NCI-H446 treated with DMSO at 0.1 percent for 48 hours (cell line): ENCODE data around the gene POTEI.
"Not testable (repeated sequence)": the region's sequence is repeated elsewhere in the genome, so short reads cannot be mapped to it uniquely, and the experiment has no call there.

Experiments
- DNase-seq: peaks from one replicate; lab custom pipeline; 2025; lab: John Stamatoyannopoulos, UW

The POTEI gene

GRCh38 chr2:130455413-130455812, 53.7 kb downstream of the POTEI start:
- not testable (repeated sequence) for DNase-seq

- not testable (repeated sequence) for DNase-seq
Measured at GRCh38 chr2:130454712-130455083, 54.4 kb downstream of the POTEI start.

DNA sequence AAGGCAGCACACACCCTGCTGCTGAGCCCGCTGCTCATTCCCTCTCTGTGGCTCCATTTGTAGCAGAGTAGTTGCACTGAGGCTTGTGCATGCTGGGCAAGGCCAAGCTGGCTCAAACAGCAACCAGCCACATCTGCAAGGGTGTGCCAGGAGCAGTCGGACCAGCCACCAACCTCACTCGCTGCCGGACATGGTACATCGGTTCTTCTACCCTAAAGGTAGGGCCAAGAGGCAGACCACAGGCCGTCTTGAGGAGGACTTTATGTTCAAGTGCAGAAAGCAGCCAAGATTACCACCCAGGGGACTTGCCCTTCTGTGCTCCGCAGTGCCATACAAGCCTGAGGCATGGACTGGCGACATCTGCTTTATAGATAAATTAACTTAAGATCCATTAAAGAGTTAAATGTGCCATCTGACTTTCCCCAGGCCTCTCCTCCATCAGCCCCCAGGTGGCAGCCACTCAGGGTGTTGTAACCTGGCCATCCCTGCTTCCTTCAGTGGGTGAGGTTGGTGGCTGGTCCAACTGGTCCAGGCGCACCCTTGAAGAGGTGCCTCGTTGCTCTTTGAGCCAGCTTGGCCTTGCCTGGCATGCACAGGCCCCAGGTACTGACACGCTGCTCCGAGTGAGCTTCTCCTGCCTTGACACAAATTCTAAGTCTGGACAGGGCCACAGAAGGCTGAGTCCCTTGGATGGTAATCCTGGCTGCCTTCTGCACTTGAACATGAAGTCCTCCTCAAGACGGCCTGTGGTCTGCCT, 55.0 kb downstream of the POTEI start:
- DNase-seq: not testable (repeated sequence)

- DNase-seq: not testable (repeated sequence)
Measured at GRCh38 chr2:130452897-130453296, 56.2 kb downstream of the POTEI start.

DNA sequence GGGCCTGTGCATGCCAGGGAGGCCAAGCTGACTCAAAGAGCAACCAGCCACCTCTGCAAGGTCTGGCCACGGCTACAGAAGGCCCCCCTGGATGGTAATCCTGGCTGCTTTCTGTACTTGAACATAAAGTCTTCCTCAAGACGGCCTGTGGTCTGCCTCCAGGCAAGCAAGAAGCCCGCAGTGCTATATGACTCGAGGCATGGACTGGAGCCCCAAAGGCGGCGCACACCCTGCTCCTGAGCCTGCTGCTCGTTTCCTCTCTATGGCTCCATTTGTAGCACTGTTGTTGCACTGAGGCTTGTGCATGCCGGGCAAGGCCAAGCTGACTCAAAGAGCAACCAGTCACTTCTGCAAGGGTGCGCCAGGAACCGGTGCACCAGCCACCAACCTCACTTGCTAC, 57.3 kb downstream of the POTEI start:
- not testable (repeated sequence) for DNase-seq

- not testable (repeated sequence) for DNase-seq
Measured at GRCh38 chr2:130451278-130451677, 57.9 kb downstream of the POTEI start.

GRCh38 chr2:130450366-130450765, 58.8 kb downstream of the POTEI start:
- DNase-seq: not testable (repeated sequence)

DNA sequence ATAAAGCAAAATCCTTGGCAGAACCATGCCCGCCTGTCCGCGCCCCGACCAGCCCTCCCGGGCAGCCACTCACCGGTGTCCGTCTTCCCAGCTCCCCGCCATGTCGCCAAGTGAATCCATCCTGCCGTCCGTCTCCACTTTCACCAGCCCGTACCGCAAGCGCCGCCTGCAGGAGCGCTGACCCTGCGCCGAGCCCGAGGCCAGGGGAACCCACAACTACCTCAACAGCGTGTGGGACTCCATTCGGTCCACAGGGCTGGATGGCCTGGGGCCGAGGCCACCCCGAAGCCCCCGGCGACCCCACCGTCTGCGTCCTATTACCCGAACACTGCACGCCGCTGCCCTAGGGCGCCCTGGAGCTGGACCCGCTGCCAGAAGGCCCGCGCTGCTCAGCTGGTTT, 81.5 kb downstream of the POTEI start:
- not testable (repeated sequence) for DNase-seq

GRCh38 chr2:130418845-130419244, 90.3 kb downstream of the POTEI start:
- DNase-seq: not testable (repeated sequence)

DNA sequence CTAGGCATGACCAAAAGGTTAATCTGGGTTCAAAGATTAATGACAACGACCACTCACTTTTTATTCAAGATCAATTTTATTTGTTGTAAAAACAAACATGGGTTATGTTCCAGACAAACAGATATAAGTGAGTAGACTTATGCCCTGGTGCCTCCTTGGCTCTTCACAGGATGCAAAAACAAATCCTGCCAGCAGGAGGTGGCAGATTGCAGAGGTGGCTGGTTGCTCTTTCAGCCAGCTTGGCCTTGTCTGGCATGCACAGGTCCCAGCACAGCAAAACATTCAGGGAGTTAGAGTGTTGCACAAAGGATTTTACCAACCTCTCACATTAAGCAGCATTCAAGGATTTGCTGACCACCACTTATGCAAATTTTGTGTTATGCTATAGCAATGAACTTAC, 92.4 kb downstream of the POTEI start:
- not testable (repeated sequence) for DNase-seq
